ENCODE measurements around the gene GALNT12. TPM values are rescaled to one million over a fixed set of nuclear protein-coding genes. Genes with fewer than 3 reads are reported as not detected.

Gene GALNT12
- total RNA-seq, 1 experiment from 2014 or later, result 14.8 TPM

DNA sequence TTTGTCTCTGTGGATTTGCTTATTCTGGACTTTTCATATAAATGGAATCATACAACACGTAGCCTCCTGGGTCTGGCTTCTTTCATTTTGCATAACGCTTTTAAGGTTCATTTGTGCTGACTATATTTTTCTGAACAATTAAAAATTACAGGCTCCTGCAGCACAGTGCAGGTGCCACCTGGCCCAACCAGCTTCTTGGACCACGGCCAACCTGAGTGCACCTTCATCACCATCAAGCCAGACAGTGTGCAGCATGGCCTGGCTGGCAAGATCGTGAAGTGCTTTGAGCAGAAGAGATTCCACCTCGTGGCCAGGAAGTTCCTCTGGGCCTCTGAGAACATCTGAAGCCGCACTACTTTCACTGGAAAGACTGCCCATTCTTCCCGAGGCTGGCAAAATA lies 82.8 kb downstream of the GALNT12 start:
- H4K20me1 ChIP-seq (ENCODE audit: low read length), result no peaks in the 10 kb centered on the region
- H3K9me2 ChIP-seq (replicated peaks; ENCODE audit: low read length), result no peaks in the 10 kb centered on the region
- ChIA-PET CTCF (no interaction called here), POLR2A (ENCODE audit: unreplicated experiment) (no interaction called here)
- H3K27ac ChIP-seq (ENCODE audit: low read length), result no peak overlapping the region
- no peaks in the 10 kb centered on the region; the same call in 1 of the 2 replicates for H3K27me3 ChIP-seq (ENCODE audit: low read length)
- no peak overlapping the region for H3K4me3 ChIP-seq (ENCODE audit: low read length)
- ATAC-seq (no peak), DNase-seq (no peak)
- H3K4me2 ChIP-seq (ENCODE audit: low read length), result no peak overlapping the region
- intact Hi-C loops (cut with micrococcal nuclease), result no loop called here
- H3K79me2 ChIP-seq (ENCODE audit: low read length), result no peaks in the 10 kb centered on the region
- H3K9me3 ChIP-seq (ENCODE audit: low read length), result no peaks in the 10 kb centered on the region
- no peak overlapping the region for H2AFZ ChIP-seq (ENCODE audit: low read length)
- no peaks in the 10 kb centered on the region for H3K36me3 ChIP-seq (ENCODE audit: low read depth, low read length)
- TF ChIP-seq EZH2 (IDR thresholded peaks at IDR 0.05; ENCODE audit: low read length, unreplicated experiment) (no peak), EZH2phosphoT487 (IDR thresholded peaks at IDR 0.05; ENCODE audit: borderline replicate concordance, low read length) (no peak)
- TF ChIP-seq, protein P1, sequence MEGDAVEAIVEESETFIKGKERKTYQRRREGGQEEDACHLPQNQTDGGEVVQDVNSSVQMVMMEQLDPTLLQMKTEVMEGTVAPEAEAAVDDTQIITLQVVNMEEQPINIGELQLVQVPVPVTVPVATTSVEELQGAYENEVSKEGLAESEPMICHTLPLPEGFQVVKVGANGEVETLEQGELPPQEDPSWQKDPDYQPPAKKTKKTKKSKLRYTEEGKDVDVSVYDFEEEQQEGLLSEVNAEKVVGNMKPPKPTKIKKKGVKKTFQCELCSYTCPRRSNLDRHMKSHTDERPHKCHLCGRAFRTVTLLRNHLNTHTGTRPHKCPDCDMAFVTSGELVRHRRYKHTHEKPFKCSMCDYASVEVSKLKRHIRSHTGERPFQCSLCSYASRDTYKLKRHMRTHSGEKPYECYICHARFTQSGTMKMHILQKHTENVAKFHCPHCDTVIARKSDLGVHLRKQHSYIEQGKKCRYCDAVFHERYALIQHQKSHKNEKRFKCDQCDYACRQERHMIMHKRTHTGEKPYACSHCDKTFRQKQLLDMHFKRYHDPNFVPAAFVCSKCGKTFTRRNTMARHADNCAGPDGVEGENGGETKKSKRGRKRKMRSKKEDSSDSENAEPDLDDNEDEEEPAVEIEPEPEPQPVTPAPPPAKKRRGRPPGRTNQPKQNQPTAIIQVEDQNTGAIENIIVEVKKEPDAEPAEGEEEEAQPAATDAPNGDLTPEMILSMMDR (conservative IDR thresholded peaks at IDR 0.05; ENCODE audit: low read depth, low read length), result no peak
- no TSS peak for BruUV-seq (replicated peaks)
- no peaks in the 10 kb centered on the region for H3K4me1 ChIP-seq (ENCODE audit: insufficient read depth, low read length)
- no peaks in the 10 kb centered on the region for H3F3A ChIP-seq (ENCODE audit: low read length, unreplicated experiment)
- no peak overlapping the region for H3K9ac ChIP-seq (ENCODE audit: low read length)

DNA sequence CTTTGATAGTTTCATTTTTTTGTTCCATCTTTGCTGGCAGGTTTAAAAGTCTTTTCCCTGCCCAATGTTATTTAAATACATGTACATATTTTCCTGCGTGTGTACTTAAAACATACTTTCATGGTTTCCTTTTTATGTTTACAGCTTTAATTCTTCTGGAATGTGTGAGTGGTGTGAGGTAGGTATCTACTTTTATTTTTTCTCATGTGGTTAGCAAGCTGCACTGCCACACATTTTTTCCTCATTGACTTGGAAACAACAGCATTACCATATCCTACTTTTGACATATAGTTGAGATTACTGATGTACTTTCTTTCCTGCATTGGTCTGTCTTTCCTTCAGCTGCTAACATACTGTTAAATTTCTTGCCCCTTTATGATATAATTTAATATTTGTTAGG lies 84.8 kb downstream of the GALNT12 start:
- Histone ChIP-seq H2AFZ (ENCODE audit: low read length) (no peak overlapping the region), H3K4me2 (ENCODE audit: low read length) (no peak overlapping the region), H4K20me1 (ENCODE audit: low read length) (no peaks in the 10 kb centered on the region), H3K27me3 (ENCODE audit: low read length) (no peaks in the 10 kb centered on the region), H3K79me2 (ENCODE audit: low read length) (no peaks in the 10 kb centered on the region), H3F3A (ENCODE audit: low read length, unreplicated experiment) (no peaks in the 10 kb centered on the region), H3K4me3 (ENCODE audit: low read length) (no peak overlapping the region), H3K9ac (ENCODE audit: low read length) (no peak overlapping the region), H3K4me1 (ENCODE audit: insufficient read depth, low read length) (no peaks in the 10 kb centered on the region), H3K36me3 (ENCODE audit: low read depth, low read length) (no peaks in the 10 kb centered on the region), H3K27ac (ENCODE audit: low read length) (no peak overlapping the region), H3K9me3 (ENCODE audit: low read length) (no peaks in the 10 kb centered on the region), H3K9me2 (replicated peaks; ENCODE audit: low read length) (no peaks in the 10 kb centered on the region)
- DNase-seq (no peak), ATAC-seq (no peak)
- intact Hi-C loops (cut with micrococcal nuclease), result no loop called here
- TF ChIP-seq, protein P1 (conservative IDR thresholded peaks at IDR 0.05; ENCODE audit: low read depth, low read length), result no peak
- TF ChIP-seq EZH2 (IDR thresholded peaks at IDR 0.05; ENCODE audit: low read length, unreplicated experiment), result no peak
- no TSS peak for BruUV-seq (replicated peaks)
- POLR2A ChIA-PET (ENCODE audit: unreplicated experiment), result no interaction called here
- CTCF ChIA-PET, result no interaction called here

DNA sequence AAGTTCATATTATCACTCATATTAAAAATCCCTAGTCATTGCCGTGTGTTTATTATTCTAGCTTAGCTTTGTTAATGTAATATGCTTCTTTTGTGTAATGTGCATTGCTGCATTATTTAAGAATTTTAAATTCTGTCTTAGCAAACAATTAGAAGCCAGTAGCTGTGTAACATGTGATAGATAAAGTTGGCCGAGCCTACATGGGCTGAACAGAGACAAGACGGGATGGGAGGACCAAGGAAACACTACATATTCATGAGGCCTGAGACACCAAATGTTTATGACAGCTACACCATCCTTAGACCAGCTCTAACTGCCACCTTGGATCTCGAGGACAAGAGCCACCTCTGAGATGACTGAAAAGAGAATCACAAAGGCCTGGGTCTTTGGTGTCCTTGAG lies 85.2 kb downstream of the GALNT12 start:
- Histone ChIP-seq H3K27me3 (ENCODE audit: low read length) (no peaks in the 10 kb centered on the region), H3K36me3 (ENCODE audit: low read depth, low read length) (no peaks in the 10 kb centered on the region), H3K79me2 (ENCODE audit: low read length) (no peaks in the 10 kb centered on the region), H3K9me3 (ENCODE audit: low read length) (no peaks in the 10 kb centered on the region), H3F3A (ENCODE audit: low read length, unreplicated experiment) (no peaks in the 10 kb centered on the region), H2AFZ (ENCODE audit: low read length) (no peak overlapping the region), H4K20me1 (ENCODE audit: low read length) (no peaks in the 10 kb centered on the region), H3K9ac (ENCODE audit: low read length) (no peak overlapping the region), H3K4me2 (ENCODE audit: low read length) (no peak overlapping the region), H3K27ac (ENCODE audit: low read length) (no peak overlapping the region), H3K9me2 (replicated peaks; ENCODE audit: low read length) (no peaks in the 10 kb centered on the region), H3K4me3 (ENCODE audit: low read length) (no peak overlapping the region), H3K4me1 (ENCODE audit: insufficient read depth, low read length) (no peaks in the 10 kb centered on the region)
- ChIA-PET CTCF (no interaction called here), POLR2A (ENCODE audit: unreplicated experiment) (no interaction called here)
- DNase-seq, result no peak
- ATAC-seq, result no peak
- TF ChIP-seq EZH2phosphoT487 (IDR thresholded peaks at IDR 0.05; ENCODE audit: borderline replicate concordance, low read length), result no peak
- TF ChIP-seq EZH2 (IDR thresholded peaks at IDR 0.05; ENCODE audit: low read length, unreplicated experiment), result no peak
- TF ChIP-seq, protein P1 (conservative IDR thresholded peaks at IDR 0.05; ENCODE audit: low read depth, low read length), result no peak
- no TSS peak for BruUV-seq (replicated peaks)
- intact Hi-C loops (cut with micrococcal nuclease), result no loop called here
